GM23338 (cell line): ENCODE results near the gene PCDHA2. TPM values are rescaled to one million over a fixed set of nuclear protein-coding genes. Genes with fewer than 3 reads are reported as not detected.
"Not testable (repeated sequence)": the region's sequence is repeated elsewhere in the genome, so short reads cannot be mapped to it uniquely, and the experiment has no call there.

ENCODE experiments used
- ATAC-seq: fragments of 200-7000 bp; cut with Tn5 transposase; 3 replicates; pipeline ENCODE4 v1.9.1; 2020
- DNase-seq: peaks from one replicate; pipeline ENCODE4 v3.0.0-alpha.2; 2015; ENCODE audit warnings: low spot score
- H2AFZ ChIP-seq: fragments of 200-600 bp; sonication (generic); 2 replicates; pipeline ENCODE4 v1.8.0; 2016; ENCODE audit warnings: antibody characterized with exemption, mild to moderate bottlenecking, moderate library complexity
- H3F3A ChIP-seq: fragments of 200-600 bp; sonication (generic); replicated peaks from 2 replicates; pipeline ENCODE4 v1.8.0; 2017; ENCODE audit warnings: antibody characterized with exemption, mixed run types, low read depth
- H3K27ac ChIP-seq: fragments of 200-600 bp; sonication (generic); 2 replicates; pipeline ENCODE4 v1.6.1; 2016; ENCODE audit warnings: low read depth
- H3K27me3 ChIP-seq: fragments of 200-600 bp; sonication (generic); 2 replicates; pipeline ENCODE4 v1.8.0; 2016; ENCODE audit warnings: mild to moderate bottlenecking, mixed run types, moderate library complexity; ENCODE audit not compliant: insufficient read depth
- H3K36me3 ChIP-seq: fragments of 200-600 bp; sonication (generic); 2 replicates; pipeline ENCODE4 v1.8.0; 2016; ENCODE audit warnings: mild to moderate bottlenecking; ENCODE audit not compliant: insufficient read depth
- H3K4me1 ChIP-seq: fragments of 200-600 bp; sonication (generic); 2 replicates; pipeline ENCODE4 v1.8.0; 2016; ENCODE audit warnings: mild to moderate bottlenecking, moderate library complexity; ENCODE audit not compliant: insufficient read depth
- H3K4me2 ChIP-seq: fragments of 200-600 bp; sonication (generic); 2 replicates; pipeline ENCODE4 v1.7.1; 2017; ENCODE audit warnings: mixed run types
- H3K4me3 ChIP-seq: fragments of 200-600 bp; sonication (generic); 2 replicates; pipeline ENCODE4 v1.6.1; 2016; ENCODE audit warnings: mixed run types
- H3K79me2 ChIP-seq: fragments of 200-600 bp; sonication (generic); replicated peaks from 2 replicates; pipeline ENCODE4 v1.8.0; 2017; ENCODE audit warnings: mild to moderate bottlenecking; ENCODE audit not compliant: insufficient read depth
- H3K9me2 ChIP-seq: fragments of 200-600 bp; sonication (generic); 2 replicates; pipeline ENCODE4 v1.8.0; 2017; ENCODE audit not compliant: insufficient read depth
- H4K20me1 ChIP-seq: fragments of 200-600 bp; sonication (generic); replicated peaks from 2 replicates; pipeline ENCODE4 v1.8.0; 2017; ENCODE audit warnings: mild to moderate bottlenecking; ENCODE audit not compliant: insufficient read depth
- H3K27ac Mint-ChIP-seq: 2 replicates; pipeline ENCODE4 v1.8.0; 2020; ENCODE audit warnings: inconsistent platforms, mild to moderate bottlenecking, moderate library complexity, mixed read lengths
- H3K27me3 Mint-ChIP-seq: 3 replicates; pipeline ENCODE4 v1.8.0; 2022; ENCODE audit warnings: low read depth, mild to moderate bottlenecking, moderate library complexity, mixed read lengths, inconsistent platforms; ENCODE audit not compliant: insufficient read depth, poor library complexity
- H3K36me3 Mint-ChIP-seq: 3 replicates; pipeline ENCODE4 v1.8.0; 2021; ENCODE audit warnings: low read depth, mild to moderate bottlenecking, inconsistent platforms, moderate library complexity, mixed read lengths
- H3K4me1 Mint-ChIP-seq: 3 replicates; pipeline ENCODE4 v1.8.0; 2020; ENCODE audit warnings: mild to moderate bottlenecking, inconsistent platforms, mixed read lengths
- H3K4me3 Mint-ChIP-seq: 3 replicates; pipeline ENCODE4 v1.8.0; 2021; ENCODE audit warnings: moderate library complexity, mild to moderate bottlenecking, inconsistent platforms, mixed read lengths
- H3K9me3 Mint-ChIP-seq: 3 replicates; pipeline ENCODE4 v1.8.0; 2020; ENCODE audit warnings: moderate library complexity, mild to moderate bottlenecking, inconsistent platforms, mixed read lengths
- CREB1 ChIP-seq: fragments of 250-450 bp; sonication (Bioruptor Pico); IDR thresholded peaks from 2 replicates; pipeline ENCODE4 v1.5.0; 2020; ENCODE audit warnings: low read depth, mild to moderate bottlenecking, moderate library complexity
- EZH2 ChIP-seq: fragments of 200-600 bp; sonication (generic); IDR thresholded peaks from one replicate; pipeline ENCODE4 v1.8.0; 2017; ENCODE audit warnings: antibody characterized with exemption, mild to moderate bottlenecking, low read depth; ENCODE audit not compliant: unreplicated experiment
- EZH2phosphoT487 ChIP-seq: fragments of 200-600 bp; sonication (generic); IDR thresholded peaks from one replicate; pipeline ENCODE4 v1.8.1; 2018; ENCODE audit warnings: antibody characterized with exemption; ENCODE audit not compliant: unreplicated experiment
- JUNB ChIP-seq: IDR thresholded peaks from one replicate; pipeline ENCODE4 v1.6.1; 2016; ENCODE audit warnings: antibody characterized with exemption; ENCODE audit not compliant: unreplicated experiment
- POLR2AphosphoS5 ChIP-seq: IDR thresholded peaks from 2 replicates; pipeline ENCODE4 v1.6.1; 2016; ENCODE audit warnings: antibody characterized with exemption, low read depth
- REST ChIP-seq: IDR thresholded peaks from one replicate; pipeline ENCODE4 v1.6.1; 2018; ENCODE audit warnings: antibody characterized with exemption; ENCODE audit not compliant: unreplicated experiment
- STAT1 ChIP-seq: IDR thresholded peaks from one replicate; pipeline ENCODE4 v1.6.1; 2016; ENCODE audit warnings: antibody characterized with exemption; ENCODE audit not compliant: unreplicated experiment
- ZNF331 ChIP-seq: fragments of 250-450 bp; sonication (Bioruptor Pico); IDR thresholded peaks from 2 replicates; pipeline ENCODE4 v1.5.0; 2020; ENCODE audit warnings: low read depth, mild to moderate bottlenecking, moderate library complexity
- ZNF462 ChIP-seq: fragments of 250-450 bp; sonication (Bioruptor Pico); IDR thresholded peaks from 2 replicates; pipeline ENCODE4 v1.5.0; 2020; ENCODE audit warnings: mild to moderate bottlenecking, moderate library complexity
- polyA plus RNA-seq: library from polyadenylated mRNA; unstranded; fragments of >200 nt; fragmentation: Nextera tagmentation; extraction: Ambion mirVana; gene quantifications from 2 replicates; pipeline ENCODE4 v1.2.1, GENCODE V29; 2016
- total RNA-seq: library from RNA; depleted of rRNA; stranded (reverse); fragments of >200 nt; shearing (Covaris generic); gene quantifications from 2 replicates; pipeline ENCODE4 v1.2.3, GENCODE V29; 2014
- TF ChIP-seq, protein P1 (sequence below): IDR thresholded peaks from 2 replicates; pipeline ENCODE4 v1.6.1; 2016; ENCODE audit warnings: antibody characterized with exemption

The PCDHA2 gene
- total and polyA plus RNA-seq, 2 experiments from 2014 or later, result 0.99 to 2.2 TPM

DNA sequence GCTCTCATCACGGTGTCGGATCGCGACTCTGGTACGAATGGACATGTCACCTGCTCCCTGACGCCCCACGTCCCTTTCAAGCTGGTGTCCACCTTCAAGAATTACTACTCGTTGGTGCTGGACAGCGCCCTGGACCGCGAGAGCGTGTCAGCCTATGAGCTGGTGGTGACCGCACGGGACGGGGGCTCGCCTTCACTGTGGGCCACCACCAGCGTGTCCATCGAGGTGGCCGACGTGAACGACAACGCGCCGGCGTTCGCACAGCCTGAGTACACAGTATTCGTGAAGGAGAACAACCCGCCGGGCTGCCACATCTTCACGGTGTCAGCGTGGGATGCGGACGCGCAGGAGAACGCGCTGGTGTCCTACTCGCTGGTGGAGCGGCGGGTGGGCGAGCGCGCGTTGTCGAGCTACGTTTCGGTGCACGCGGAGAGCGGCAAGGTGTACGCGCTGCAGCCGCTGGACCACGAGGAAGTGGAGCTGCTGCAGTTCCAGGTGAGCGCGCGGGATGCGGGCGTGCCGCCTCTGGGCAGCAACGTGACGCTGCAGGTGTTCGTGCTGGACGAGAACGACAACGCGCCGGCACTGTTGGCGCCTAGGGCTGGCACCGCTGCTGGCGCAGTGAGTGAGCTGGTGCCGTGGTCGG lies 1.5 kb downstream of the PCDHA2 start:
- not testable (repeated sequence) for H3K27ac Mint-ChIP-seq, H3K36me3 ChIP-seq, H4K20me1 ChIP-seq, H3K4me1 ChIP-seq, H3K4me3 ChIP-seq, H3K4me1 Mint-ChIP-seq, H3K27ac ChIP-seq, H3F3A ChIP-seq, H3K27me3 ChIP-seq, H2AFZ ChIP-seq, H3K9me2 ChIP-seq, H3K4me2 ChIP-seq, ATAC-seq, H3K79me2 ChIP-seq, H3K27me3 Mint-ChIP-seq, DNase-seq
- Mint-ChIP-seq H3K9me3 (peaks cover 31% of the 10 kb centered on the region), H3K4me3 (peak overlapping the region; percentile 84; the same call in 1 of the 3 replicates), H3K36me3 (peaks cover 29% of the 10 kb centered on the region)
- TF ChIP-seq REST, result peak; percentile 51

- DNase-seq, result no peak
- no peaks in the 10 kb centered on the region for H3K4me1 Mint-ChIP-seq
- no peak overlapping the region for H3K27ac Mint-ChIP-seq
- H3K4me3 ChIP-seq, result no peak overlapping the region
- no peaks in the 10 kb centered on the region for H3K36me3 ChIP-seq
- no peaks in the 10 kb centered on the region for H3K4me1 ChIP-seq
- H3K27ac ChIP-seq, result no peak overlapping the region
- H2AFZ ChIP-seq, result no peak overlapping the region
- H3K9me3 Mint-ChIP-seq, result peaks cover 35% of the 10 kb centered on the region
- no peaks in the 10 kb centered on the region for H4K20me1 ChIP-seq
- no peaks in the 10 kb centered on the region for H3K9me2 ChIP-seq
- H3K4me3 Mint-ChIP-seq, result no peak overlapping the region
- H3F3A ChIP-seq, result no peaks in the 10 kb centered on the region
- no peak for ATAC-seq
- no peaks in the 10 kb centered on the region for H3K27me3 Mint-ChIP-seq
- no peak overlapping the region for H3K4me2 ChIP-seq
- H3K36me3 Mint-ChIP-seq, result peaks cover 34% of the 10 kb centered on the region
- H3K79me2 ChIP-seq, result no peaks in the 10 kb centered on the region
- no peaks in the 10 kb centered on the region for H3K27me3 ChIP-seq
- TF ChIP-seq ZNF462, result no peak
- no peak for TF ChIP-seq EZH2
- TF ChIP-seq POLR2AphosphoS5, result no peak
- TF ChIP-seq JUNB, result no peak
- no peak for TF ChIP-seq ZNF331 (CRISPR knock-in tag)
- TF ChIP-seq CREB1 (CRISPR knock-in tag), result no peak
- no peak for TF ChIP-seq EZH2phosphoT487
- TF ChIP-seq, protein P1, sequence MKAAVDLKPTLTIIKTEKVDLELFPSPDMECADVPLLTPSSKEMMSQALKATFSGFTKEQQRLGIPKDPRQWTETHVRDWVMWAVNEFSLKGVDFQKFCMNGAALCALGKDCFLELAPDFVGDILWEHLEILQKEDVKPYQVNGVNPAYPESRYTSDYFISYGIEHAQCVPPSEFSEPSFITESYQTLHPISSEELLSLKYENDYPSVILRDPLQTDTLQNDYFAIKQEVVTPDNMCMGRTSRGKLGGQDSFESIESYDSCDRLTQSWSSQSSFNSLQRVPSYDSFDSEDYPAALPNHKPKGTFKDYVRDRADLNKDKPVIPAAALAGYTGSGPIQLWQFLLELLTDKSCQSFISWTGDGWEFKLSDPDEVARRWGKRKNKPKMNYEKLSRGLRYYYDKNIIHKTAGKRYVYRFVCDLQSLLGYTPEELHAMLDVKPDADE, result no peak
- TF ChIP-seq STAT1, result no peak
Observed at GRCh38 chr5:140796718-140797095, 2.1 kb downstream of the PCDHA2 start.
